GM21723 (cell line): ENCODE results near the gene WDR5.

Source experiments
- ATAC-seq: cut with Tn5 transposase; IDR thresholded peaks from one replicate; pipeline ENCODE4 v1.9.1; 2021; ENCODE audit warnings: mild to moderate bottlenecking, moderate library complexity; ENCODE audit not compliant: unreplicated experiment

The WDR5 gene

DNA sequence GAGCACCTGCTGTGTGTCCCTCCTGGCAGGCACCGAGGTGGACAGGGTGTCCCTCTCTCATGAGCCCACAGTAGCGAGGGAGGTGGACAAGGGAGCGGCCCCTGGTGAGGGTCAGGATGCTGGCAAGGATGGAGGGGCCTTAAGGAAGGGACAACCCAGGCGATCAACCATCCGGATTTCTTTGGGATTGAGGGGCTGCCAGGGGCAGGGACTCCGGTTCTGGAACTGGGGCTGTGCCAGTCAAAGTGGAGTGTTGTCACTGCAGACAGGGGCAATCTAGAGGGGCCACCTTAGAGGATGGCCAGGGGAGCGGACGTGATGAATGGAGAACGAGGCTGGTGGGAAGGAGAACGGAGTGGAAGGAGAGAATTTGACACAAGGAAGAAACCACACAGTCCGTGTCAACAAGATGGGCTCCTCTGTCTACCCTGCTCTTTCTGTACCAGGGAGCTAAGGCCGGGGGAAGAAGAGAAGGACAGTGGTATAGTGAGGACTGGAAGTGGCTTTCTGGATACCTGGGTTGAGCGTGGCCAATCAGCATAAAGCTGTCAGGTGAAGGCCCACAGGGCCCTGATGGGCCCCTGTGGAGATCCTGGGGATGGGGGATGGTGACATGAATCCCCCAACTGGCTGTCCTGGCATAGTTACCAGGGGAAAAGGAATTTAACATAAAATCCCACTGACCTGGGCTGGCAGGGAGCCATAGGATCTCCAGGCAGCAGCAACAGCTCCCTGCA, 4.2 kb upstream of the WDR5 start:
- no peak for ATAC-seq

DNA sequence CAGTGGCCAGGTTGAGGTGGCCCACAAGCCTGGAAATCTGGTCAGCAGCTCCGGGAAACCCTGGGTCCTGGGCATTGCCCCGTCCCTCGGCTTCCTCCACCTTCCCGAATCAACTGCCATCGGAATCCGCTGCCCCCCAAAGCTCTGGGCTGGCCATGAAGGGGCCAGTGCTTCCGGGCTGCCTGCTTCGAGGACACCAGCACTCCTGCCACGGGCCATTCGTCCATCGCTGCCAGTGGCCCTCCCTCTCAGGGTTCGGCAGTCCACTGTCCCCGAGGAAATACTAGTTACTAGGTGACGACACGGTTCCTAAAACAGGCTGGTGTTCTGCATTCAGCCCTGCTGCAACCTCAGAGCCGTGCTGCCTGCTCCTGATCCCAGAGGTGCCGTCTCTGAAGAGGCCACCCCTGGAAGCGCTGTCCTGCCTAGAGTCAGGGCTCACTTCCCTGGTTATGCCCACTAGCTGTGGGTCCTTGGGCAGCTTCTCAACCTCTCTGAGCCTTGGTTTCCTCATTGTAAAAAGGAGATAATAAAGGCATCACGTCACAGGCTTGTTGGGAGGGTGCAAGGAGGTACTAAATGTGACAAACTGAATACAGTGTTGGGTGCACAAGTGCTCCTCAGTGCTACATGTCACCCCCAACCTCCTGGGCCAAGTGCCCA, 3.5 kb upstream of the WDR5 start:
- no peak for ATAC-seq

DNA sequence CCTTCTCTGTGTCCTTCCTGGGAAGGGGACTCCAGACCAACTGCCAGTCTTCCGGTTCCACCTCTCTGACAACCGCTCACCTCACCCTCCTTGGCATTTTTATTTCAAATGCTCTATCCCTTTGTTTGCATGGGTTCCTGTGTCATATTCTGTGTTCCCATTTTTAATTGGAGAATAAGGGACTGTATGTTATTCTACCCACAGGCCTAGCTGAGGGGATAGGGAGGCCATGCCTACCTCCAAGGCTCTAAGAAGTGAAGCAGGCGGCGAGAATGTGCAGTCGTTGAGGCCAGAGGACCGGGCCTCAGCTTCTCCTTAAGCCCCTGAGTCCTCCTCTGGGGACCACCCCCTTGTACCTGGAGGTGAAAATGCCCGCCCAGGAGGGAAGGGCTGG, 936 bp upstream of the WDR5 start:
- ATAC-seq: peak; percentile 14

- peak; percentile 20 for ATAC-seq
Observed at GRCh38 chr9:134136118-134136995, 475 bp downstream of the WDR5 start.

DNA sequence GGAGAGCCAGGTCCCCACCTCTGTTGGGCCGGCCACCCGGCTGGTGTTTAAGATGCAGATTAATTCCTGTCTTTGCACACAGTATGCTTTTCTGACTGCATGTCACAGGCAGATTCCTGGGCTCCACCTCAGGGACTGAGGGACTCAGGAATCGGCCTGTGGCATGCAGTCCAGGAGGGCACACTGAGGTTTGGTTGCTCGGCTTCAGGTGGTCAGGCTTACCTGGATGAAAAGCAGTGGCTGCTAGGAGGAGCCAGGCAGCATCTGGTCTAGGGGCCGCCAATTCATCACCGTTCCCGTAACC, 1.1 kb downstream of the WDR5 start:
- peak; percentile 8 for ATAC-seq

GRCh38 chr9:134138292-134138691, 2.4 kb downstream of the WDR5 start:
- no peak for ATAC-seq

DNA sequence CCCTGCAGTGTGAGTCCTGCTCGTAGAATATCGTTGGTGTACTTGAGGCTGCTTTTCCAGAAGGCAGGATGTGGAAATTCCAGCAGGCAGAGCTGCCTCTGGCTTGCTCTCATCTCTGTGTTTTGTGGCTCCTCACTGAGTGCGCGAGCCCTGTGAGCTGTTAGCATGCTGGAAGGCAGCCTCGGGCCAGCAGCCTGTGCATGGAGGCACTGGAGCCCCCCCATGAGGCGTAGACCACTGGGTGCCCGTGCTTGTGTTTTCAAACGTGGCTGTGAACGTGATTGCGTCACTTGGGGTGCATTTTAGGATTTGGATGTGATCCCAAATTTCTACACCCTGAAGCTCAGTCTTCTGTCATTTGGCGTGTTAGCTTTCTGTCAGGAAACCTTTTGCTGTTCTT, 3.2 kb downstream of the WDR5 start:
- no peak for ATAC-seq

GRCh38 chr9:134141906-134142305, 6.0 kb downstream of the WDR5 start:
- no peak for ATAC-seq

DNA sequence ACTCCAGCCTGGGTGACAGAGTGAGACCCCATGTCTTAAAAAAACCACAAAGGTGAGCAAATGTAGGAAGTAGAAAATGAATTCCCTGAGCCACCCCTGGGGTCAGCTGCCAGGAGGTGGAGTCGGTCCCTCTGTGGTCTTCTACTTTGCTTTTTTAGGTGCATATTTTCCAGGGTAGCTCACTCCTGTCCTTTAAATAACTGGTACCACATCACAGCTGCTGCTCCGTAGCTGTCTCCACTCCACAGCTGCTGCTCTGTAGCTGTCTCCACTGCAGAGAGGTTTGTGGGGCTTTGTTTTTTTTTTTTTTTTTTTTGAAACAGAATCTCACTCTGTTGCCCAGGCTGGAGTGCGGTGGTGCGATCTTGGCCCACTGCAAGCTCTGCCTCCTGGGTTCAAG, 8.9 kb downstream of the WDR5 start:
- ATAC-seq: no peak

- no peak for ATAC-seq
Observed at GRCh38 chr9:134145262-134145661, 9.4 kb downstream of the WDR5 start.

DNA sequence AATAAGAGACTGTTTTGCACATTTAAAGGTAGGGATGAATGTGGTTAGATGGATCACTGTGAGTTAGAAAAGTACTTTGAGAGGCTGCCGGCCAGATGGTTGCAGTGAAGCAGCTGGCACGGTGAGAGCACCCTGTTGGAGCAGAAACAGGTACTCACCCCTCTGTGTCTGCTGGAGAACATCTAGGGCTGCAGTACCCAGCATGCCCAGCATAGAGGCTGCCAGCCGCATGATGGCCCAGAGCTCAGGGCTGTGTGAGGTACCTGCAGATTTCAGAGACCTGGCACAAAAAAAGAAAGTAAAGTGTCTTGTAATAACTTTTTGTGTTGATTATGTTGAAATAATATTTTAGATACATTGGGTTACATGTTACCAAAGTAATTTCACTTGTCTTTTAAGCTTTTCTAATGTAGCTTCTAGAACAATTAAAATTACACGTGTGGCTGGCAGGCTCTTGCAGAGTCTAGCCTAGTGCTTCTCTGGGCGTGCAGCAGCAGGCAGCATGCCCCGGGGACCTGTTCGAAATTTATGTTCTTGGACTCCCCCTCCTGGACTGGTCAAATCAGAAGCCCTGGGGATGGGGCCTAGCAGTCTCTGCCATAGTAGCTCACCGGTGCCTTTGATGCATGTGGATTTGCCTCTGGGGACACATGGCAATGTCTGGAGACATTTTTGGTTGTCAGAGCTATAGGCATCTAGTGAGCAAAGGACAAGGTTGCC, 11.1 kb downstream of the WDR5 start:
- ATAC-seq: no peak

- no peak for ATAC-seq
Observed at GRCh38 chr9:134149380-134149779, 13.5 kb downstream of the WDR5 start.

GRCh38 chr9:134150557-134151214, 14.8 kb downstream of the WDR5 start:
- ATAC-seq: no peak

- no peak for ATAC-seq
Observed at GRCh38 chr9:134152022-134152448, 16.2 kb downstream of the WDR5 start.

GRCh38 chr9:134152488-134152887, 16.6 kb downstream of the WDR5 start:
- ATAC-seq: no peak

DNA sequence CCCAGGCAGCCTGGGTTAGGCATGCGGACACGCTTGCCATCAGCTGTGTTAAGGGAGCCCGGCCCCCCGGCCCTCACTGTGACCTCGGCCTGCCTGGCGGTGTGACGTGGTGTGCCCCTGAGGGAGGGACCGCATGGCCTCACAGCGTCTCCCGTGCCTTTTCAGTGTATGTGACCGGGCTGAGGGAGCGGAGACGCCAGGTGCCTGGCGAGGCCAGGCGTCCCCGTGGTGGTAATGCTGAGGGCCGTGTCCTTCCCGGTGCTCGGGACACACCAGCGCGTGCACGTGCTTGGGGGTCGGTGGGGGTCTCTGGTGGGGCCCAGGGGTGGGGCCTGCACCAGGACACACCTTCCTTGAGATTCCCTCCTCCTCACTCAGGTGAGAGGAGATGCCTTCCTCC, 17.6 kb downstream of the WDR5 start:
- ATAC-seq: no peak

GRCh38 chr9:134154262-134154701, 18.4 kb downstream of the WDR5 start:
- ATAC-seq: no peak

- no peak for ATAC-seq
Observed at GRCh38 chr9:134155812-134156377, 20.0 kb downstream of the WDR5 start.

DNA sequence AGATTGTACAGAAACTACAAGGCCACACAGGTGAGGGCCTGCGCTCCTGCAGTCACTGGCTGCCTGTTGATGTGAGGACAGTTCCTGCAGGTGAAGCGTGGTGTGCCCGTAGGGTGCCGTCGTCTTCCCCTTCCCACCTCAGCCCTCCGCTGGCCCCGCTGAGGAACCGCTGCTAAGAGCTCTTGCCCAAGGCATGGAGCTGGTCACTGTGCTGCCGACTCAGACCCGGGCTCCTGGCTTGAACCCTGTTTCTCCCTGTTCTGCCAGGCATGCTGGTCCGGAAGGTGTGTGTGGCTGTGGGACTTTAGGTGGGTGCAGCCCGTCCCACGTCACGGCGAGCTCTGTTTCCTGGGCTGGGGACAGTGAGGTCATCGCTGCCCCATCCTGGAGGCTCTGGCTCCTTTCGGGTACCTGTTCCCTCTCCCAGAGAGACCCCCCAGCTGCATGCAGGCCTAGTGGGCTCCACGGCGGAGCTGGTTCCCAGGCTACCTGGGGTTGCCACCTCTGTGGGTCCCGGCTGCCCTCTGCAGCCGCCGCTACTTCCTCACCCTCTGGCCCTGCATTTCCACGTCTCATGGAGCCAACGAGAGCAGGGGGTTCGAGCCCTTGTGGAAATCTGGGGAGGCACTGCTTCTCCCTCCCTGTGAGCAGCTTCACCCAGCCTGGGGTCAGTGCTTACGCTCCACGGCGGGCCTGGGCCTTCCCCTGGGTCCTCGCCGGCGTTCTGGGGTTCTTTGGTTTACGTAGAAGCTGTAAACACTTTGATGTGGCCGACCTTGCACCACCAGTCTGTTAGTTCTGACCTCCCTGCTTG, 20.9 kb downstream of the WDR5 start:
- ATAC-seq: no peak
